HG03066 (cell line): Measurements from ENCODE around the gene PALMD.

Experiments used
- ATAC-seq: cut with Tn5 transposase; IDR thresholded peaks from one replicate; pipeline ENCODE4 v1.9.1; 2021; ENCODE audit warnings: low read depth; ENCODE audit not compliant: unreplicated experiment

PALMD gene

DNA sequence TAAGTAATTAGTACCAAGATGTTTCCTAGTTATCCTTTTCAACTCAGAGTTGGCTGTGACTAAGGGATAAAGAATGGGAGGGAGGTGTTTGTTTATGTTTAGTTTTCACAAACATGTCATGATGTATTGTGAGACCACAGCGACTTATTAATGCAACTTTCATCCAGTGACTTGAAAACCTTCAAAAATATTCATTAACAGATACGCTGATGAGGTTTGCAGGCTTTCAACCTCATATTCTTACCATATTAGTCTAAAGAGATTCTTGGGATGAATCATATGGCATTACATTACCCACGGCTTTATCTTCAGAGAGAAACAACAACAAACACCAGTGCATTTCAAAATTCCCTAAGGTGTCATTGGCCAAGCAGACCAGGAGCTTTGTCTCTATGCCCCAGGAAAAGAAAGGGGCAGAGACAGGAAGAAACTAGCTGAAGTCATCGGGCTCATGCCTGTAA, 36.4 kb downstream of the PALMD start:
- ATAC-seq = no peak

DNA sequence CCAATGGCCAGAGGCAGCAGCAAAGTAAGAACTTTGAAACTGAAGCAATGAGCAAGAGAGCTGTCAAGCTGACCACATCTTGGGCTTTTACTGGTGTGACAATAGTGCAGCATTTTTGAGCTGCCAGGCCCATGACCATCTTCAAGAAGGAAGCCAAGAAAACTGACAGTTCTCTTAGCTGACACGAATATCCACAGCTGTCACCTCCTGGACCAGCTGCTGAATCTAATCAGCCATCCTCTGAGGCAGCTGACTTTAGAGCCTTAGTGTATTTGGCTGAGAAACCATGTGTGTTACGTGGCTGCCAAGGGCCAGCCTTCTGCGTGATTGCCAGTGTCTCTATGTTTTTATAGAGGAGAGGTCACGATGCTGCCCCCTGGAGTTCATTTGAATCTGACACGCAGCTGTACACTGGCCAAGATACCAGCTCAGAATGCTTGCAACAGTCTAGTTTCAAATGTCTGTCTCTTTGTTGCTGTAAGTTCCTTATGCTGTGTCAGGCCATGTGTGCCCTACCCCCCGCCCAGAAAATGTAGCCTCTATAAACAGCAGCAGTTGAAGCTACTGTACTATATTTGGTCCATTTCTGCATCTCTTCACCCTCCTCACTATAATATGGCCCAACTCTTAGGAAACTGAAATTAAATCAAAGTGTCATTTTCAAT, 39.7 kb downstream of the PALMD start:
- ATAC-seq = peak; percentile 88

DNA sequence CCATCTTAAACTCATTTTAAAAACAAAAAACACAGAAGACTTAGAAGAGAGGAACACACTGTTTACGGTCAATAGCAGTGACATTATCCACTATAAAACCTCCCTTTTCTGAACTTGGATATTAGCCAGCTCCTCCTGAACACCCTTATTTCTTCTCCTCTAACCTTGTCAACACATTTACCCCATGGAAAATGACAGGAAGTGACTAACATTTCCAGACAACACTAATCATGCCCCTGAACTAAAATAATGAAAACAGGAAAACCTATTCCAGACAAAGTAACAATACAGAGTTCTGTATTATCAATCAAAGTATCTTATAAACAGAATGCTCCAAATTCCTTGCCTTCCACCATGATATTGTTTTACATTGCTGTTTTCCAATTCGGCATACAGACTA, 45.3 kb downstream of the PALMD start:
- no peak for ATAC-seq

DNA sequence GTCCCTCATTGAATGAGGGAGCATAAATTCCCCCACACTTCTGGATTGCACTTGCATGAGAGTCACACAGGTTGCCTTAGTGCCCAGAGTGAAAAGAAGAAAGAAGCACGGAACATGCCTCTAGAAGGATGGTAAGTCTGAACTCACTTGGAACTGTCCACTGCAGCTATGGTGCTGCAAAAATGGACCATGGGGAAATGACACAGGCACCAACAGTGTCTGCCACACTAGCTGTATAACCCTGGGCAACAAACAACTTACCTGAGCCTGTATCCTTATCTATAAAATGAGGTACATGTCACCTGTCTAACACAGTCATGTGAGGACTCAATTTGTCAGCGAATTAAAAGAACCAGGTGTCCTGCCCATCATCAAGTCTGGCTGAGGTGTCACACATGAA, 50.7 kb downstream of the PALMD start:
- no peak for ATAC-seq

DNA sequence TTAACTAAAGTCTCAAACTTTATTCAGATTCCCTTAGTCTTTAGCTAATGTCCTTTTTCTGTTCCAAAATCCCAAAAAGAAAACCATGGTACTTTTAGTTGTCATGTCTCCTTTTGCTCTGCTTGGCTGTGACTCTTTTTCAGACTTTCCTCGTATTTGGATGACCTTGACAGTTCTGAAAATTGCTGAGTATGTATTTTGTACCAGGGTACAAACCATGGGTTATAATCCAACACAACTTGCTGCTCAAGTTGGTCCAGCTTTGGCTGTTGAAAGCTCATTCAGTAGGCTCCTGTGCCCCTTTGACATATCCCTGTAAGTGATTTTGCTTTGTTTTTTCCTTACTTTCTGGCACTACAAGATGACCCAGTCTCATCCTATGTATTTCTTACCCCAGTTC, 51.7 kb downstream of the PALMD start:
- no peak for ATAC-seq

DNA sequence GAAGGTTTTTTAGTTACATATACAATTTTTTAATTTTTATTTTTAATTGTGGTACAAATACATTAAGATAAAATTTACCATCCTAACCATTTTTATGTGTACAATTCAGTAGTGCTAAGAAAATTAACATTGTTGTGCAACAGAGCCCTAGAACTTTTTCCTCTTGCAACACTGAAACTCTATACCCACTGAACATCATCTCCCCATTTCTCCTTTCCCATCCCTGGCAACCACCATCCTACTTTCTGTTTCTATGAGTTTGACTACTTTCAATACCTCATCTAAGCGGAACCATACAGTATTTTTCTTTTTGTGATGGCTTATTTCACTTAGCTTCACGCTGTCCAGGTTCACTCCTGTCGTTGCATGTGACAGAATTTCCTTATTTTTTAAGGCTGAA, 54.1 kb downstream of the PALMD start:
- no peak for ATAC-seq

DNA sequence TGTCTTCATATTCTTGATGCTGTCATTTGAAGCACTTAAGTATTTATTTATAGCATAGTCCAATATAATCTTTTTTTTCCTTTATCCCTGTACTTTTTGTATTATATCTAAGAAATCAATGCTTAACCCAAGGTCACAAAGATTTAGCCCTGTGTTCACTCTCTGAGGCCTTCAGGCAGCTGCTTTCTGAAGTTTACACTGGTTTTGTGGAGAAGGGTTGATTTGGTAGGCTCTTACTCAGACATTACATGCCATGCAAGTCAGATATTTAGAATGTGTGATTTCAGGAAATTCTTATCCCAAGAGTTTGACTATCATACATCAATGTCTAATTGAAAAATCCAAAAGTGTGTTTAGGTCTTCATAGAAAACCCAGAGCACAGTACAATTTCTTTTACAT, 56.3 kb downstream of the PALMD start:
- ATAC-seq = no peak

DNA sequence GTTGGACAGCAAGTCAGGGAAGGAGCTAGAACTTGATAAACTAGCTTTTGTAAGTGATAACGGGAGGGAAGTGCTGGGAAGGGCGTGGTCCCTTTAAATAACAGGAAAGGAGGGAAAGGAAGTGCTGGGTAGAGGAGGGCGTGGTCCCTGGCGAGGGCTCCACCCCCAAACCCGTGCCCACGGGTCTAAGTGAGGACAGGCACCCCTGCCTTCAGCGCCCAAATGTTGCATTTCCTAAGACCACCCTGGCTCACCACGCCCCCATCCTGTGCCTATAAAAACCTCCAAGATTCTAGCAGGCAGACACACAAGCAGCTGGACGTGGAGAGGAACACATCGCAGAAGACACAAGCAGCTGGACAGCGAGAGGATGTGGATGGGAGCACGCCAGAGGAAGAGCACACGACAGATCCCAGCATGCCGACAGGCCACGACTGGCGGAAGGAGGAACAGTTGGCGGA, 58.5 kb downstream of the PALMD start:
- ATAC-seq = no peak

DNA sequence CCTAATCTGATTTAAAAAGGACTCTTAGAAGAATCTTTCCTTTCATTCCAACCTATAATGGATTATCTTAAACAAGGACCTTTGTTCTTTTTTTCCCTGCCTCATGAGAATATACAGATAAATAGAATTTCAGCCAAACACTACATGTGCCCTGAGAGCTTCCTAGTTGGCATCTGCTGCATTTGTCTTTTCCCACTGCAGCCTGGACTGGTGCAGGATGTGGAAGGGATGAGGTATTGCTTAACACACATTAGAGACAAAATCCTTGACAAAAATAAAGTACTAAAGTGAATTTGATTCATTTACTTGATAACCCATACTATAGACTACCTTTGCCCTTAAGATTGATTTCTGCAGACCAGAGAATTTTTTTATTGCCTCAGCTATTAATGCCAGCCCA, 59.5 kb downstream of the PALMD start:
- ATAC-seq = no peak

DNA sequence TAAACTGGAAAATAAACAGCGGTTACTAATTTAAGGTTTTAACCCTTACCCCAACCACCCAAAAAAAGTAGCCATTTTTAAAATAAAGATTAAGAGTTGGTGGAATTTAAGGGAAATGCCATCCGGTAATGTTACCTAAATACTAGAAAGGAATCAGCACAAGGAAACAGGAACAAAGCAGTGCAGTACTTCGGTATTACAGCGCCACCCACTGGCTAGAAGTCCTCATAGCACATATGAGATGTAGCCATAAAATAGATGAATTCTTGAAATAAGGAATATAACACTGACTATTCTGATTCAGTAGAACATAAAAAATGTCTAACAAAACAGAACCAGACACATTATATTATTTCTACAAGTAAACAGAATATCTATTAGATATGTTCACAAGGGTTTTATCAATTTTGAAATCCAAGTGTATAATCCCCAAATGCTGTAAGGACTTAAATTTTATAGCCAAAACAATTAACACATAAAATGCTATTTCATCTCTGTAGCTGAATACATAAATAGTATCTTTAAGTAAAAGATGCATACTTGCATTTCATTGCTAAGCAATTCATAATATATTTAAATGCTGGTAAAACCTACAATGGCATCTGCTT, 61.7 kb downstream of the PALMD start:
- ATAC-seq = peak; percentile 74

DNA sequence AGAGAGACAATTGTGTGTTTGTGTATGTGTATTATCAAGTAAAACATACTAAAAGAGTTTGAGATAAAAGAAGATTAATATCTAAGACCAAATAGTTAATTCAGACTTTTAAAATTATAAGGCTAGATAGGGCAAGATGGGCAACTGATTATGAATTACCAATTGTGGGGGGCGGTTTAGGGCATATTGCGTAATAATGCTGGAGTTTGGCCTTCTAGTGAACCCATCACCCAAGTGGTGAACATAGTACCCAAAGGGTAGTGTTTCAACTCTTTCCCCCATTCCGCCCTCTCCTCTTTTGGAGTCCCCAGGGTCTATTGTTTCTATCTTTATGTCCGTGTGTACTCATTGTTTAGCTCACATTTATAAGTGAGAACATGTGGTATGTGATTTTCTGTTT, 65.1 kb downstream of the PALMD start:
- ATAC-seq = no peak

DNA sequence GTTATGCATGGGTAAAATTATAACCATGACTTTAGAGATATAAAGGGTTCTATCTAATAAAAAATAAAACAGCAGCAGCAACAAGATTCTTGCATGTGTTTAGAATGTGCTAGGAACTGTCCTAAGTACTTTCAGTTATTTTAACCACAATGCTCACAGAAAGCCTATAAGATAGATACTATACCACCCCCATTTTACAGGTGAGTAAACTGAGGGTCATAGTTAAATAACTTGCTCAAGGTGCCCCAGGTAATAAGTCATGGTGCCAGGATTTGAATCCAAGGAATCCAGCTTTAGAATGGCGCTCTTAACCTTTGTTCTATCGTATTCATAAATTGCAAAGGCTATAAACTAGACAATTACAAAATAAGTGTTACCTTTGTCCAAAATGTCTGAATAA, 67.1 kb downstream of the PALMD start:
- ATAC-seq = no peak

DNA sequence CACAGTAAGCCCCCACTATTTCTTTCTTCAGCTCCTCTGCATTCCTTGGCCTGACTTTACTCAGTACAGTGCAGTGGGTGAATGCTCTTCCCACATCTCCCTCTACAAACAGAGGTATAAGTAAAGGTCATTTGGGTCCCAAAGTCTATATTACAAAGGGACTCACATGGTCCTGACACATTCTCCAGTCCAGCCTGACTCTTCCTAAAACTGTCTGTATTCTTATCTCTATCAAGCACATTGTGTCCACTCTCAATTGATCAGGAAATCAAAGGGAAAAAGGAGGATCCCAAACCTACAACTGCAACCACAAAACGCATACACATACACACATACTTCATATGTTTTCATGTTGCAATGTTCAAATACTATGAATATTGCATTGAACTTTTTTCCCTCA, 71.1 kb downstream of the PALMD start:
- ATAC-seq = no peak

DNA sequence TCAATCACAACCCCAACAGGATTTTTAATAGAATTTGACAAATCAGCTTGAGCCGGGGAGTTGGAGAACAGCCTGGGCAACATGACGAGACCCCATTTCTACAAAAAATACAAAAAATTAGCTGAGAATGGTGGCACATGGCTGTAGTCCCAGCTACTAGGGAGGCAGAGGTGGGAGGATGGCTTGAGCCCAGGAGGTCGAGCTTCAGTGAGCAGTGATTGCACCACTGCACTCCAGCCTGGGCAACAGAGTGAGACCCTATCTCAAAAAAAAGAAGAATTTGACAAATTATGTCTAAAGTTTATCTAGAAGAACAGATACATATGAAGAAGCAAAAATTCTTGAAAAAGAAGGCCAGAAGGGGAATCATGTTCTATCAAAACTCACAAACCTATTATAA, 77.3 kb downstream of the PALMD start:
- no peak for ATAC-seq

DNA sequence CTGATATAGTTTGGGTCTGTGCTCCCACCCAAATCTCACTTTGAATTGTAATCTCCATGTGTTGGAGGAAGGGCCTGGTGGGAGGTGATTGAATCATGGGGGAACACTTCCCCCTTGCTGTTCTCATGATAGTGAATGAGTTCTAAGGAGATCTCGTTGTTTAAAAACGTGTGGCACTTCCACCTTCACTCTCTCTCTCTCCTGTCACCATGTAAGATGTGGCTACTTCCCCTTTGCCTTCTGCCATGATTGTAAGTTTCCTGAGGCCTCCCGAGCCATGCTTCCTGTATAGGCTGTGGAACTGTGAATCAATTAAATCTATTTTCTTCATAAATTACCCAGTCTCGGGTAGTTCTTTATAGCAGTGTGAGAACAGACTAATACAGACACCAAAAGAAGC, 80.1 kb downstream of the PALMD start:
- ATAC-seq = no peak

DNA sequence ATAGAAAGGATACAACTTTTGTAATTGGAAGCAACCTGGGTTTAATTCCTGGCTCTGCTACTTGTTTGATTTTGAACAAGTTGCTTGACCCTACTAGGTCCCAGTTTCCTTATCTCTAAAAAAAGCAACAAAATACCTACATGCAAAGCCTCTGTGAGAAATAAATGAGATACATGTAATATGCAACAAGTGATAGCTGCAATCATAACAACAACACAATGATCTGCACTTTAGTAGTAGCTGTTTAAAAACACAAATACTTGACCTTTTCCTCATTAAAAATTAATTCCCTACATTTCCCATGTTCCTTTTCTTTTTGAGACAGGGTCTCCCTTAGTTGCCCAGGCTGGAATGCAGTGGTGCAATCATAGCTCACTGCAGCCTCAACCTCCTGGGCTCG, 80.5 kb downstream of the PALMD start:
- no peak for ATAC-seq

DNA sequence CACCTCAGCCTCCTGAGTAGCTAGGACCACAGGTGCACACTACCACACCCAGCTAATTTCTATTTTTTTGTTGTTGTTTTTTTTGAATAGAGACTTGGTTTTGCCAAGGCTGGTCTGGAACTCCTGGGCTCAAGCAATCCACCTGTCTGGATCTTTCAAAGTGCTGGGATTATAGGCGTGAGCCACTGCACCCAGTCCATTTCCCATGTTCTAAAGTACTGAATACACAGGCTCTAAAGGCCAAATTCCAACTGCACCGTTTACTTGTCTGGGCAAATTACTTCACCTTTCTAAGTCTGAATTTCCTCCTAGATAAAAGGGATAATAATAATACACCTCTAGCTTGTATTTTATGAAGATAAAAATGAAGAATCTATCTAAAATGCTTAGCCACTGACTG, 80.9 kb downstream of the PALMD start:
- ATAC-seq = no peak

DNA sequence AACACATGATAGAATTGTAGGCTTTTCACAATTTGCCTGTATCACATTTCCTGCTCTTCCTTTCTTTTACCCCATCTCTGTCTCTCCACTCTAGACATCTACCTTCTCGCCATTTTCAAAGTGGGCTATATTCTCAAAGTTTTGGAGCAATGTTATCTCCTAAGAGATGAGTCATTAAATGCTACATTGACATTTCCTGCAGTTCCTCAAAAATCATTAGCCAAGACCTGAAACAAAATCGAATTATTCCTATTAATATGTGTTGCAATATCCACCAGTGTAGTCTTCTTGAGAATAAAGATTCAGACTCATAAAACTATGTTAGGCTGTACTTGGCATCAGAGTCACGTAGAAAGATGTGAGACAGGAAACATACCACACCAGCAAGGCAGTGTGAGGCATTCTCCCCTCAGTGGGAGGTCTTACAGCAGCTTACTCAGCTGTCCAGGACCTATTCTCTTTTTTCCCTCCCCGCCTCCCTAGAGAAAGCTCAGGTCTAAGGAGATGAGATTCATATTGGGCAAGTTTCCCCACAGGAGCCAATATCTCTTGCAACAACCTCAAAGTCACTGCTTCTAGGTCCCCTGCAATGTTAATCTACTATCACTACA, 81.8 kb downstream of the PALMD start:
- ATAC-seq = no peak

DNA sequence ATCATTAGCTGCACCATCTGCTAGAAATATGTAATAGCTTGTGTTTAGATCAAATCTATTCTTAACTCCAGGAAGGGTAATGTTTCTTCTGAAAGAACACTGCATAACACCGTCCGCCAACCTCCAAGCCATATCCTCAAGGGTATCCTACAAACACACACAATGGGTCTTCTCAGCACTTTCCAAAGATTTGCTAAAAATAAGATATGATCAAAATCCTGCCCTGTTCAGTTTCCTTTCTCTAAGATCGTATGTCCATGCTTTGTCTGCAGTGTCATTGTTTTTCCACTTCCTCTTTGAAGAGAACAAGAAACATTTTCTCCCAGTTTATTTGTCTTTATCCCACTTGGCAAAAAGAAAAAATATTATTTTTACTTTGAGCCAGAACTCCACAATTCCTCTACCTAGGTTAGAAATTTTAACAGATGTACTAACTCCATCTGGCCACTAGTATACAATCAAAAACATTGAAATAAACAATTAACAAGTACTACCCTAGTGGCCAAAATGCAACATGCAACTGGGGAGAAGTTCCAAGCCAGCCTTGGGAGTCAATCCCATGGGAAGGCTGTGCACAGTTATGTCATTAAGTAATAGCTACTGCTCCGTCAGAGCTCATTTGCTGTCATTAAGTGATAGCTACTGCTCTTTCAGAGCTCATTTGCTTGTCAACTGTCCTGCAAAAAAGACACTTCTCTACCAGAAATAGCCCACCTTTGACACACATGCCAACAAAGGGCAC, 82.8 kb downstream of the PALMD start:
- ATAC-seq = no peak

DNA sequence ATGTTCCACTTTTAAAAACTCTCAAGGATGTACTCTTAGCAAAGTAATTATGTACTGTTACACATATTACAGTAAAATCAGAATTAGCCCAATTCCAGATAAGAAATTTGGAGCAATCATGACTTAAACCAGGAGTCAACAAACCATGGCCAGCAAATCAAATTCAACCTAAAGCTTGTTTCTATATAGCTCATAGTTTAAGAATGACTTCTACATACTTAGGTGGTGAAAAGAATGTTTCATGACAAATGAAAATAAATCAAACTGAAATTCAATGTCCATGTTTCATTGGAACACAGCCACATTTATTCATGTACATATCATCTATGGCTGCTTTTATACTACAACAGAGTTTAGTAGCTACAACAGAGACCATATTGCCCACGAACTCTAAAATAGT, 85.5 kb downstream of the PALMD start:
- ATAC-seq = no peak

DNA sequence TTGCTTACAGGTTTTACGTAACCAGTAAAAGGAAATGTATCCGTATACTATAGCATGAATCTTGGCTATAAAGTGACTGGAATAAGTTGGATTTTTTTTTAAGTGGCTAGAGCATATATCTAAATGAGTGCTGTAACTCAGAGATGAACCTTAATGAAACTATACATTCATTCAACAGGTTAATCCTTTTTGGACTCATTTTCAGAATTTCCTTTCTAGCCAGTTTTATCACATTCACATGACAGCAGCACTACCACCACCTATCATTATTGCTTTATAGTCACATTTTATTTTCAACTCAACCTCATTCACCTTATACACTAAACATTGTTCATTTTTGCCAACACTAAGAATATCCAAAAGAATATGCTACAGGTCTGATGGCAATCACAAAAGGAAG, 89.9 kb downstream of the PALMD start:
- no peak for ATAC-seq
